Measurements from ENCODE around the gene MAP3K12.

Gene MAP3K12

DNA sequence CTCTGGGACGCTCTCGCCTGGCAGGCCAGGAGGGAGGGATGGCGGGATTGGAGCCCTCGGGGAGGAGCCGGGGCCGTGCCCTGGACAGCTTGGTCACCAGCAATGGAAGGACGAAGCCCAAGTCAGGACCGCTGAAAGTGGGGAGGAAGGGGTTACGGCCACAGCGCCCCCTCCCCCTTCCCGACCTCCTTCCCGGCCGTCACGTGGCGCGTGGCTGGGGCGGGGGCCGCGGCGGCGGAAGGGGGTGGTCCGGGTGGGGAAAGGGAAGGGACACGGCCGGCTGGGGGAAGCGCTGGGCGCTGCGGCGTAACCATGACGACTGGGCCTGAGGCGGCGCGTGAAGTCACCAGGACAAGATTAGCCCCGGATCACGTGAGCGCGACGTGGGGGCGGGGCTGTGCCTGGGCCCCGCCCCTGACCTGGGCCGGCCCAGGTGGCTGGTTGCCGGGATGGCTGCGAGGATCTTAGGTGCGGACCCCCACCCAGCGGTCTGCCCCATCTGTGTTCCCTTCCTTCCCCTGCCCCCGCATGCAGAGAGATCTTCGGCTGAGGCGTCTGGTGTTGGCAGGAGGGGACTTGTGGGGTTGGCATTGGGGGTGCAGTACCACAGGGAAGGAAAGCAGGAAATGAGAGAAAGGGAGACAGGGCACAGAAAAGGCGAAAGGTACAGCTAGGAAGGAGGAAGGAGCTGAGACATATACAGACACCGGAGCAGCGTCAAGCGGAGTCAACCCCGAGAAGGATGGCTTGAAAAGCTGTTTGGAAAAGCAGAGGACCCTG, 6.2 kb downstream of the MAP3K12 start:
- peak; percentile 41 for TF ChIP-seq CTCF (IDR thresholded peaks at IDR 0.05)

GRCh38 chr12:53492188-53492587, 7.1 kb downstream of the MAP3K12 start:
- Histone ChIP-seq H3K27me3 (no peaks in the 10 kb centered on the region), H3K9me3 (no peaks in the 10 kb centered on the region), H3K4me1 (ENCODE audit: control insufficient read depth in 1 of 2, insufficient read depth in 1 of 2, low read depth in 1 of 2, low read length in 1 of 2) (peaks cover 16 to 19% of the 10 kb centered on the region in 2 experiments), H3K36me3 (peaks cover 5% of the 10 kb centered on the region), H3K4me3 (ENCODE audit: low read depth in 1 of 2, low read length in 1 of 2) (peak overlapping the region; percentile 63 to 82), H3K27ac (peak overlapping the region; percentile 80)
- no peak for TF ChIP-seq CTCF (IDR thresholded peaks at IDR 0.05)

More for the DNA sequence above, 6.2 kb downstream of the MAP3K12 start:
- H3K36me3 ChIP-seq: no peaks in the 10 kb centered on the region
- peak overlapping the region; percentile 63 to 82 for H3K4me3 ChIP-seq (ENCODE audit: low read depth in 1 of 2, low read length in 1 of 2)
- H3K9me3 ChIP-seq: no peaks in the 10 kb centered on the region
- H3K27ac ChIP-seq: peak overlapping the region; percentile 80
- H3K4me1 ChIP-seq (ENCODE audit: control insufficient read depth in 1 of 2, insufficient read depth in 1 of 2, low read depth in 1 of 2, low read length in 1 of 2): peaks cover 16 to 19% of the 10 kb centered on the region in 2 experiments
- no peaks in the 10 kb centered on the region for H3K27me3 ChIP-seq

GRCh38 chr12:53489242-53489864, 9.9 kb downstream of the MAP3K12 start:
- Histone ChIP-seq H3K27ac (no peak overlapping the region), H3K9me3 (no peaks in the 10 kb centered on the region), H3K4me1 (ENCODE audit: control insufficient read depth in 1 of 2, insufficient read depth in 1 of 2, low read depth in 1 of 2, low read length in 1 of 2) (peaks cover 16 to 19% of the 10 kb centered on the region in 2 experiments), H3K4me3 (ENCODE audit: low read depth in 1 of 2, low read length in 1 of 2) (no peak overlapping the region), H3K27me3 (no peaks in the 10 kb centered on the region), H3K36me3 (peaks cover 32% of the 10 kb centered on the region)
- no peak for TF ChIP-seq CTCF (IDR thresholded peaks at IDR 0.05)

GRCh38 chr12:53486736-53487487, 12.3 kb downstream of the MAP3K12 start:
- Histone ChIP-seq H3K27me3 (no peaks in the 10 kb centered on the region), H3K36me3 (peaks cover 56% of the 10 kb centered on the region), H3K4me1 (ENCODE audit: control insufficient read depth in 1 of 2, insufficient read depth in 1 of 2, low read depth in 1 of 2, low read length in 1 of 2) (no peaks in the 10 kb centered on the region), H3K4me3 (ENCODE audit: low read depth in 1 of 2, low read length in 1 of 2) (no peak overlapping the region), H3K9me3 (no peaks in the 10 kb centered on the region), H3K27ac (no peak overlapping the region)
- TF ChIP-seq CTCF (IDR thresholded peaks at IDR 0.05): no peak

DNA sequence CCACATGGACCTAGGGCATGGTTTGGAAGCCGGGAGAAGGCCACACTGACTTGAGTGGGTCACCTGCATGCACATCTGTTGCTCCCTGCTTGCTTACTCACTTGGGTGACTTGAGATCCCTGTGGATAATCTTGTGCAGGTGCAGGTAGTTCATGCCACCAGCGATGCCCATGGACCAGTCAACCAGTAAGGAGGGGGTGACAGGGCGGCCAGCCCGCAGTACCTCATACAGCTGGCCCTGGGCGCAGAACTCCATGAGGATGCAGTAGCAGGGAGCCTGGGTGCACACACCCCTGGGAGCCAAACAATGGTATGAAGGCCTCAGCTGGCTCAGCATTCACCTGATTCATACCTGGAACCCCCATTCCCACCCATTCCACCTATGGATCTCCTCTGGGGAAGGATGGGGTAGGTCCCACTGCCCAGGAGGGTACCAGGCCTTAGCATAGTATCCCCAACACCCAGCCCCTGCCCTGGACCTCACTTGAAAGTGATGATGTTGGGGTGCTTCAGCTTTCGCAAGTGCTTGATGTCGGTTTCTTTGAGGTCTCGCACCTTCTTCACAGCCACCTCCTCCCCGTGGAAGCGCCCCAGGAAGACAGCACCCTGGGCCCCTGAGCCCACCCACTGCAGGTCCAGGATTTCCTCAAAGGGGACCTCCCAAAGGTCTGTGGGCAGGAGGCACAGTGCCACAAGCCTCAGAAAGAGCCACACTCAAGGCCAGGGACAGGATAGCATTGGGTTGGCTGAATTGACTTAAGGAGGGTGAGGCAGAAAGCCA, 13.1 kb downstream of the MAP3K12 start:
- Histone ChIP-seq H3K9me3 (no peaks in the 10 kb centered on the region), H3K27ac (no peak overlapping the region), H3K4me3 (ENCODE audit: low read depth in 1 of 2, low read length in 1 of 2) (no peak overlapping the region), H3K4me1 (ENCODE audit: control insufficient read depth in 1 of 2, insufficient read depth in 1 of 2, low read depth in 1 of 2, low read length in 1 of 2) (no peaks in the 10 kb centered on the region), H3K36me3 (peaks cover 64% of the 10 kb centered on the region), H3K27me3 (no peaks in the 10 kb centered on the region)
- TF ChIP-seq CTCF (IDR thresholded peaks at IDR 0.05): no peak

All from neutrophil (primary cell).